Dedifferentiated amniotic fluid mesenchymal stem cell (primary cell): ENCODE measurements around the gene ONECUT2.
A peak's percentile ranks its signal among the peaks of the same experiment; 100 is the strongest.

ENCODE experiments used
- DNase-seq: peaks from one replicate; pipeline ENCODE4 v3.0.0-alpha.2; 2016; ENCODE audit errors: extremely low spot score

ONECUT2 gene

GRCh38 chr18:57431002-57431382 is 4.2 kb upstream of the ONECUT2 start:
- DNase-seq: no peak

- DNase-seq: no peak
Observed at GRCh38 chr18:57431467-57432080, 3.6 kb upstream of the ONECUT2 start.

GRCh38 chr18:57432140-57432539 is 3.0 kb upstream of the ONECUT2 start:
- DNase-seq: no peak

- DNase-seq: no peak
Observed at GRCh38 chr18:57432751-57433400, 2.3 kb upstream of the ONECUT2 start.

GRCh38 chr18:57433482-57433881 is 1.7 kb upstream of the ONECUT2 start:
- DNase-seq: no peak

- no peak for DNase-seq
Observed at GRCh38 chr18:57433934-57434535, 1.1 kb upstream of the ONECUT2 start.

GRCh38 chr18:57435846-57436190 is 644 bp downstream of the ONECUT2 start:
- no peak for DNase-seq

GRCh38 chr18:57436191-57436964 is 1.2 kb downstream of the ONECUT2 start:
- DNase-seq: no peak

- no peak for DNase-seq
Observed at GRCh38 chr18:57436965-57437333, 1.8 kb downstream of the ONECUT2 start.

- no peak for DNase-seq
Observed at GRCh38 chr18:57437402-57437765, 2.2 kb downstream of the ONECUT2 start.

GRCh38 chr18:57437766-57438671 is 2.8 kb downstream of the ONECUT2 start:
- peak; percentile 60 for DNase-seq

GRCh38 chr18:57438743-57439608 is 3.8 kb downstream of the ONECUT2 start:
- no peak for DNase-seq

- DNase-seq: no peak
Observed at GRCh38 chr18:57439609-57439968, 4.4 kb downstream of the ONECUT2 start.

GRCh38 chr18:57439985-57440330 is 4.8 kb downstream of the ONECUT2 start:
- DNase-seq: no peak

GRCh38 chr18:57440331-57441070 is 5.3 kb downstream of the ONECUT2 start:
- no peak for DNase-seq

GRCh38 chr18:57441071-57441794 is 6.1 kb downstream of the ONECUT2 start:
- no peak for DNase-seq

GRCh38 chr18:57443247-57443646 is 8.1 kb downstream of the ONECUT2 start:
- no peak for DNase-seq

- DNase-seq: no peak
Observed at GRCh38 chr18:57443702-57444101, 8.5 kb downstream of the ONECUT2 start.

GRCh38 chr18:57444301-57444759 is 9.2 kb downstream of the ONECUT2 start:
- no peak for DNase-seq
